ENCODE results near the gene TMEM140. TPM values are rescaled to one million over a fixed set of nuclear protein-coding genes. Genes with fewer than 3 reads are reported as not detected.

Gene TMEM140
- total RNA-seq, 1 donor from 2014 or later: not detected

GRCh38 chr7:135180122-135180521, 32.2 kb downstream of the TMEM140 start:
- Mint-ChIP-seq H3K27ac (ENCODE audit: unreplicated experiment) (no peak overlapping the region), H3K36me3 (ENCODE audit: unreplicated experiment) (peaks cover 35% of the 10 kb centered on the region), H3K4me1 (ENCODE audit: unreplicated experiment) (no peaks in the 10 kb centered on the region), H3K9me3 (ENCODE audit: unreplicated experiment) (peaks cover 31% of the 10 kb centered on the region), H3K4me3 (ENCODE audit: unreplicated experiment) (no peak overlapping the region), H3K27me3 (ENCODE audit: unreplicated experiment) (no peaks in the 10 kb centered on the region)
- DNase-seq (ENCODE audit: extremely low spot score, unreplicated experiment): peak; percentile 25
- TF ChIP-seq CTCF (IDR thresholded peaks at IDR 0.05): no peak

GRCh38 chr7:135181261-135181928, 33.5 kb downstream of the TMEM140 start:
- no peak for TF ChIP-seq CTCF (IDR thresholded peaks at IDR 0.05)
- Mint-ChIP-seq H3K4me1 (ENCODE audit: unreplicated experiment) (no peaks in the 10 kb centered on the region), H3K36me3 (ENCODE audit: unreplicated experiment) (peaks cover 44% of the 10 kb centered on the region), H3K27me3 (ENCODE audit: unreplicated experiment) (no peaks in the 10 kb centered on the region), H3K27ac (ENCODE audit: unreplicated experiment) (no peak overlapping the region), H3K9me3 (ENCODE audit: unreplicated experiment) (peaks cover 31% of the 10 kb centered on the region), H3K4me3 (ENCODE audit: unreplicated experiment) (no peak overlapping the region)
- no peak for DNase-seq (ENCODE audit: extremely low spot score, unreplicated experiment)

GRCh38 chr7:135181929-135182678, 34.2 kb downstream of the TMEM140 start:
- no peak for DNase-seq (ENCODE audit: extremely low spot score, unreplicated experiment)
- no peak for TF ChIP-seq CTCF (IDR thresholded peaks at IDR 0.05)
- Mint-ChIP-seq H3K36me3 (ENCODE audit: unreplicated experiment) (peaks cover 44% of the 10 kb centered on the region), H3K4me3 (ENCODE audit: unreplicated experiment) (no peak overlapping the region), H3K27me3 (ENCODE audit: unreplicated experiment) (no peaks in the 10 kb centered on the region), H3K4me1 (ENCODE audit: unreplicated experiment) (no peaks in the 10 kb centered on the region), H3K9me3 (ENCODE audit: unreplicated experiment) (peaks cover 31% of the 10 kb centered on the region), H3K27ac (ENCODE audit: unreplicated experiment) (no peak overlapping the region)

GRCh38 chr7:135183478-135183877, 35.6 kb downstream of the TMEM140 start:
- H3K9me3 Mint-ChIP-seq (ENCODE audit: unreplicated experiment): peaks cover 31% of the 10 kb centered on the region
- H3K36me3 Mint-ChIP-seq (ENCODE audit: unreplicated experiment): peaks cover 54% of the 10 kb centered on the region
- no peak overlapping the region for H3K4me3 Mint-ChIP-seq (ENCODE audit: unreplicated experiment)
- no peaks in the 10 kb centered on the region for H3K4me1 Mint-ChIP-seq (ENCODE audit: unreplicated experiment)
- peak; percentile 49 for DNase-seq (ENCODE audit: extremely low spot score, unreplicated experiment)
- TF ChIP-seq CTCF (IDR thresholded peaks at IDR 0.05): no peak
- H3K27ac Mint-ChIP-seq (ENCODE audit: unreplicated experiment): no peak overlapping the region
- H3K27me3 Mint-ChIP-seq (ENCODE audit: unreplicated experiment): no peaks in the 10 kb centered on the region

- no peaks in the 10 kb centered on the region for H3K4me1 Mint-ChIP-seq (ENCODE audit: unreplicated experiment)
- no peak overlapping the region for H3K4me3 Mint-ChIP-seq (ENCODE audit: unreplicated experiment)
- peak; percentile 63 for DNase-seq (ENCODE audit: extremely low spot score, unreplicated experiment)
- TF ChIP-seq CTCF (IDR thresholded peaks at IDR 0.05): no peak
- no peak overlapping the region for H3K27ac Mint-ChIP-seq (ENCODE audit: unreplicated experiment)
- H3K9me3 Mint-ChIP-seq (ENCODE audit: unreplicated experiment): peaks cover 25% of the 10 kb centered on the region
- peaks cover 57% of the 10 kb centered on the region for H3K36me3 Mint-ChIP-seq (ENCODE audit: unreplicated experiment)
- no peaks in the 10 kb centered on the region for H3K27me3 Mint-ChIP-seq (ENCODE audit: unreplicated experiment)
Observed at GRCh38 chr7:135184254-135184841, 36.5 kb downstream of the TMEM140 start.

Data from osteocyte (in vitro differentiated cells).